SH-SY5Y (cell line): Measurements from ENCODE around the gene TYSND1.

Source experiments
- GATA2 ChIP-seq: IDR thresholded peaks from 2 replicates; pipeline ENCODE4 v1.6.1; 2011; ENCODE audit warnings: mild to moderate bottlenecking, low read depth, low read length
- GATA3 ChIP-seq: IDR thresholded peaks from 2 replicates; pipeline ENCODE4 v1.6.1; 2011; ENCODE audit warnings: low read depth, mild to moderate bottlenecking, low read length, moderate library complexity

GRCh38 chr10:70190581-70190980, 44.1 kb upstream of the TYSND1 start:
- TF ChIP-seq GATA2 (no peak), GATA3 (no peak)
